Middle frontal gyrus (tissue), 1 donor: Measurements from ENCODE around the gene PSMD9.
"Not testable (repeated sequence)": the region's sequence is repeated elsewhere in the genome, so short reads cannot be mapped to it uniquely, and the experiment has no call there.

ENCODE experiments used
- DNase-seq: peaks from one replicate; pipeline ENCODE4 v3.0.0-alpha.2; 2015; ENCODE audit warnings: low spot score; ENCODE audit errors: extremely low spot score

Gene PSMD9

GRCh38 chr12:121873216-121873569 is 15.4 kb upstream of the PSMD9 start:
- DNase-seq: no peak

GRCh38 chr12:121874071-121874470 is 14.5 kb upstream of the PSMD9 start:
- no peak for DNase-seq

GRCh38 chr12:121875582-121875981 is 13.0 kb upstream of the PSMD9 start:
- DNase-seq: no peak

- DNase-seq: not testable (repeated sequence)
These were observed 12.5 kb upstream of the PSMD9 start for GRCh38 chr12:121876080-121876447.

- DNase-seq: no peak
These were observed 5.3 kb upstream of the PSMD9 start for GRCh38 chr12:121883315-121883660.

- DNase-seq: not testable (repeated sequence)
These were observed 3.5 kb upstream of the PSMD9 start for GRCh38 chr12:121885129-121885528.

- no peak for DNase-seq
These were observed 510 bp upstream of the PSMD9 start for GRCh38 chr12:121888083-121888477.

- DNase-seq: no peak
These were observed 659 bp downstream of the PSMD9 start for GRCh38 chr12:121889274-121889624.

GRCh38 chr12:121889661-121890060 is 1.1 kb downstream of the PSMD9 start:
- not testable (repeated sequence) for DNase-seq

- DNase-seq: no peak
These were observed 4.3 kb downstream of the PSMD9 start for GRCh38 chr12:121892673-121893561.

- no peak for DNase-seq
These were observed 5.4 kb downstream of the PSMD9 start for GRCh38 chr12:121893961-121894460.

GRCh38 chr12:121894633-121895032 is 6.0 kb downstream of the PSMD9 start:
- no peak for DNase-seq

GRCh38 chr12:121898287-121898686 is 9.7 kb downstream of the PSMD9 start:
- no peak for DNase-seq

- no peak for DNase-seq
These were observed 11.0 kb downstream of the PSMD9 start for GRCh38 chr12:121899590-121899989.

- DNase-seq: no peak
These were observed 14.6 kb downstream of the PSMD9 start for GRCh38 chr12:121903202-121903601.

GRCh38 chr12:121905746-121906145 is 17.2 kb downstream of the PSMD9 start:
- no peak for DNase-seq

GRCh38 chr12:121908702-121909101 is 20.1 kb downstream of the PSMD9 start:
- no peak for DNase-seq

- no peak for DNase-seq
These were observed 23.4 kb downstream of the PSMD9 start for GRCh38 chr12:121911824-121912585.

- no peak for DNase-seq
These were observed 27.3 kb downstream of the PSMD9 start for GRCh38 chr12:121915841-121916321.

- no peak for DNase-seq
These were observed 28.1 kb downstream of the PSMD9 start for GRCh38 chr12:121916719-121917118.

GRCh38 chr12:121917950-121918678 is 29.5 kb downstream of the PSMD9 start, which contains the start of gene CFAP251:
Gene CFAP251 (plus strand): TSS chr12:121918592. CDS start chr12:121921306, 2,714 bp downstream.
- peak; percentile 90 for DNase-seq

GRCh38 chr12:121918679-121919038 is 30.1 kb downstream of the PSMD9 start:
- no peak for DNase-seq
